GM12865 (cell line): ENCODE results near the gene PTH1R.
"Not testable (repeated sequence)": the region's sequence is repeated elsewhere in the genome, so short reads cannot be mapped to it uniquely, and the experiment has no call there.

ENCODE experiments used
- DNase-seq: peaks from one replicate; pipeline ENCODE4 v3.0.0; 2010; ENCODE audit warnings: low read depth
- H3K4me3 ChIP-seq: 2 replicates; pipeline ENCODE4 v1.5.1; 2011; ENCODE audit warnings: mild to moderate bottlenecking, low read depth, low read length, control low read depth
- TF ChIP-seq, protein P1 (sequence below): IDR thresholded peaks from 2 replicates; pipeline ENCODE4 v1.5.1; 2011; ENCODE audit warnings: low read length, control low read depth, low read depth, inconsistent platforms; ENCODE audit not compliant: insufficient read depth; ENCODE audit errors: missing control alignments

Gene PTH1R

DNA sequence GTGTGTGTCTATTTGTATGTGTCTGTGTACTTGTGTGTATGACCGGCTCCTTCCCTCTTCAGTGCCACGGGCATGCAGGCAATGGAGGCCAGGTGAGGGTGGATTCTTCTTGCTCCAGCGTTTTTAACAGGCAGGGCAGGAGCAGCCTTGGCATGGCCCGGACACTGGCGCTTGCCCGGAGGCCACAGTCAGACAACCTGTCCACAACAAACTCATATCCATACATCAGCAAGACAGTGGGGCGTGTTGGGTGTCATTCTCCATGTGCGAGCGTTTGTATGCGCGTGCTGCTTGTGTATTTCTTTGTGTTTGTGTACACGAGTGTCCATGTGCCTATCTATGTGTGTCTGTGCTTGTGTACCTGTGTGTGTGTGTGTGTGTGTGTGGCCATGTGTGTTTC lies 29.8 kb downstream of the PTH1R start:
- TF ChIP-seq, protein P1, sequence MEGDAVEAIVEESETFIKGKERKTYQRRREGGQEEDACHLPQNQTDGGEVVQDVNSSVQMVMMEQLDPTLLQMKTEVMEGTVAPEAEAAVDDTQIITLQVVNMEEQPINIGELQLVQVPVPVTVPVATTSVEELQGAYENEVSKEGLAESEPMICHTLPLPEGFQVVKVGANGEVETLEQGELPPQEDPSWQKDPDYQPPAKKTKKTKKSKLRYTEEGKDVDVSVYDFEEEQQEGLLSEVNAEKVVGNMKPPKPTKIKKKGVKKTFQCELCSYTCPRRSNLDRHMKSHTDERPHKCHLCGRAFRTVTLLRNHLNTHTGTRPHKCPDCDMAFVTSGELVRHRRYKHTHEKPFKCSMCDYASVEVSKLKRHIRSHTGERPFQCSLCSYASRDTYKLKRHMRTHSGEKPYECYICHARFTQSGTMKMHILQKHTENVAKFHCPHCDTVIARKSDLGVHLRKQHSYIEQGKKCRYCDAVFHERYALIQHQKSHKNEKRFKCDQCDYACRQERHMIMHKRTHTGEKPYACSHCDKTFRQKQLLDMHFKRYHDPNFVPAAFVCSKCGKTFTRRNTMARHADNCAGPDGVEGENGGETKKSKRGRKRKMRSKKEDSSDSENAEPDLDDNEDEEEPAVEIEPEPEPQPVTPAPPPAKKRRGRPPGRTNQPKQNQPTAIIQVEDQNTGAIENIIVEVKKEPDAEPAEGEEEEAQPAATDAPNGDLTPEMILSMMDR: no peak
- DNase-seq: no peak
- H3K4me3 ChIP-seq: no peak overlapping the region

- DNase-seq: no peak
- no peak overlapping the region for H3K4me3 ChIP-seq
- TF ChIP-seq, protein P1: no peak
Measured at GRCh38 chr3:46907960-46908293, 30.4 kb downstream of the PTH1R start.

DNA sequence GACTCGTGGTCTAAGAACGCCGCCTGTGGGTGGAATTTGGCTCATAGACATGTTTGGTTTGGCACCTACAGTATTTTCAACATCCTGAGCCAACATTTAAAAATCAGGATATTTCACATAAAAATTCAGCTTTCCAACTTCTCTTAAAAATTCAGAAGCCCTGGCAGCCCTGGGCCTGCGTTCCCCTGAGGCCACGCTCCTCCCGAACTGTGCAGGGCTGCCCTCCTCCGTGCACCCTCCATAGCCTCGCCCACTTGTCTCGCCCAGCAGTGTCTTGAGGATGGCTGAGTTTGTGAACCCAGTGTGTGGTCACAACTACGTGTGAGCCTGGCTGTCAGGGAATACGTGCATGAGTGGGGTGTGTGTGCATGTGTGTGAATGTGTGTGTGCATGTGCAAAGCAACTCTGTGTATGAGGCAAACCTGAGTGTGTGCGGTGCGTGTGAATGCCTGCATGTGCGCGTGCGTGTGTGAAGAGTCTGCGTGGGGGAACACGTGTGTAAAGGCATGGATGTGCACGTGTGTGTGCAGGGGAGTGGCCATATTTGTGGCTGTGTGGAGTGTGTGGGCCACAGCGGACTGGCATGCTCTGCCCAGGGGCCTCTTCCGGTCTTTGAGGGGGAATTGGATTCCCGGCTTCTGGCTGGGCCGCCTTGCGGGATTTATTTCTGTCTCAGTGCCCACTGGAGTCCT lies 30.9 kb downstream of the PTH1R start:
- H3K4me3 ChIP-seq: no peak overlapping the region
- TF ChIP-seq, protein P1: peak; percentile 5
- DNase-seq: no peak

DNA sequence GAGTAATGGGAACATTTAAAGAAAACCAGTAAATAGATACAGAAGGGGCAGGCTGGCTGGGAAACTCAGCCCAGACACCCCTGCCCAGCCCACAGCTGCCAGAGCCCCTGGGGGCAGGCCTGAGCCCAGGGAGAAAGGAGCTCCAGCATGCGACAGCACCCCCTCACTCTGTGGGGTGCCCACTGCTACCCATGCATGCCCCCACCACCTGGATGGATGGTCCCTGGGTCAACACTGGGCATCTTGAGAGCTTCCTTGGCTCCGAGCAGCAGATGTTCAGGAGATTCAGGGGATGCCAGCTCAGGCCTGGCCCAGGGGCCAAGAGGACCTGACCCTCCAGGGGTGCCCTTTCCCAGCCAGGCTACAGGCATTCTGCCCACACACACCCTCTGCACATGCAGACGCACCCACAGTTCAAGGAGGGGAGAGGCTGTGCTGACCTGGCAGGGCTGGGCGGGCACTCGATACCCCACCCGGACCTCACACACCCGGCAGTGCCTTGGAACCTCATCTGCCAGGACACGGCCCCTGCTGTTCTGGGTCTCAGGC lies 31.5 kb downstream of the PTH1R start:
- TF ChIP-seq, protein P1: no peak
- H3K4me3 ChIP-seq: no peak overlapping the region
- DNase-seq: no peak

DNA sequence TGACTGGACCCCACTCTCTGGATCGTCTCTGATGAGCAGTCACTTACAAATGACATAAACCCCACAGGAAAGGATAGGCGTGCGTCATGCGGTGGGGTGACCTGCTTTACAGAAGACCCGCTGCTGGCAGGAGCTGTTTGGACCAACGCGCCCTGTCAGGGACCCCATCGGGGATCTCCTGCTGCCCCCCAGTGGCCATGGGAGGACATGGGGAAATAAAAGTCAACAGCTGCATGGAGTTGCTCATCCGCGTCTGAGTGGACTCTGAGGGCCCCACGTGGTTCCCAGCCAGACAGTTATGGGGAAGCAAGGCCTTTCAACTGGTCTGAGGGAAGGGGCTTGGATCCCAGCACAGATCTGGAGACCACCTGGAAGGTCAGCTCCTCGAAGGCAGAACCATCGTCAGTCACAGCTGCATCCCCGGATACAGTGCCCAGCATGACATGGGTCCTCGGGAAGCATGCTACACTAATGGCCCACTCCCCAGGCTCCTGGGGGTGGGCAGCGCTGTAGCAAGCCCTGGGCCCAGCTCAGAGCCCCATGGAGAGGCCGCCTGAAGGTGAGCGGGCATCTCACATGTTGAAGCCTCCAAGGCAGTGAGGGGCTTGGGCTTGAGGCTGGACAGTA lies 32.1 kb downstream of the PTH1R start:
- peak; percentile 80 for DNase-seq
- no peak overlapping the region for H3K4me3 ChIP-seq
- TF ChIP-seq, protein P1: peak; percentile 80

DNA sequence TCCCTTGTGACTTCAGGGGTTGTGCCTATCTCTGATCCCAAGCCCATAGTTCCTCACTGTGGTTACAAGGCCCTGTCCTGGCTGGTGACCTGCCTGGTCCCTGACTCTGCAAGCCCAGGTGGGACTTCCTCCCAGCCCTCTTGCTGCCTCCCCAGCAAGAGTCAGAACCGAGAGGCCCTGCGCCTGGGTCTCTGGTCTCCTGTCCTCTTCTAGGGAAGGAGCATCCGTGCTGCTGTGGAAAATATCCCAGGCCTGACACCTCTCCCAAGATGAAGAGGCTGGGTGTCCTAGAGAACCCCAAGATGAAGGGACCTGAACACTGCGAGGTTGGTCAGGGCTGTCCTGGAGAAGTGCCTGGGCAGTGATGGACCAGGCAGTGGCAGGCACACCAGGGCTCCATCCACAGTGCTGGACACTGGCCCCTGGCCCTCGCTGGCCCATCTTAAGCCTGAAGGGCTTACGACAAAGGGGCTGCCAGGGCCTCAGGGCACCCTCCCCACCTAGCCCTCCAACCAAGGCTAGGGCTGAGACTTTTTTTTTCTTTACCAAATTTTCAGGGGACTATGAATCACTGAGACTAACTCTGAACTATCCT lies 32.7 kb downstream of the PTH1R start:
- TF ChIP-seq, protein P1: no peak
- no peak overlapping the region for H3K4me3 ChIP-seq
- DNase-seq: no peak

- not testable (repeated sequence) for DNase-seq, H3K4me3 ChIP-seq
Measured at GRCh38 chr3:46910914-46911313, 33.4 kb downstream of the PTH1R start.
